Measurements from ENCODE around the gene NME1. TPM values are rescaled to one million over a fixed set of nuclear protein-coding genes. Genes with fewer than 3 reads are reported as not detected.

NME1 gene
- total and polyA plus RNA-seq, 9 of the 15 experiments (the other 6 are each of a cell fraction or from before 2014, with no cell fraction given): 449 to 1,588 (median 604) TPM

GRCh38 chr17:51121620-51122472 is 31.5 kb upstream of the NME1 start (continued):
- TF ChIP-seq BCLAF1 (IDR thresholded peaks at IDR 0.05; ENCODE audit: borderline replicate concordance in 1 of 2, control insufficient read depth in 1 of 2, low read depth in 2 of 2, low read length in 1 of 2) (no peak), CTBP1 (IDR thresholded peaks at IDR 0.05; ENCODE audit: borderline replicate concordance) (peak; percentile 85), RBFOX2 (IDR thresholded peaks at IDR 0.05; ENCODE audit: low read depth, low read length) (peak; percentile 77), ZNF778 (CRISPR knock-in tag; IDR thresholded peaks at IDR 0.05) (no peak), ATF7 (IDR thresholded peaks at IDR 0.05) (peak; percentile 95), NRF1 (conservative IDR thresholded peaks at IDR 0.05 in 1 of 2, IDR thresholded peaks at IDR 0.05 in 1 of 2) (peak; percentile 32 to 52; a peak in 2 of 4 replicates), MGA (IDR thresholded peaks at IDR 0.05) (peak; percentile 60; the same call in 1 of the 2 replicates), DACH1 (IDR thresholded peaks at IDR 0.05; ENCODE audit: partially characterized antibody) (peak; percentile 57), ZNF830 (CRISPR knock-in tag; IDR thresholded peaks at IDR 0.05) (no peak)
- TF ChIP-seq, protein P1, sequence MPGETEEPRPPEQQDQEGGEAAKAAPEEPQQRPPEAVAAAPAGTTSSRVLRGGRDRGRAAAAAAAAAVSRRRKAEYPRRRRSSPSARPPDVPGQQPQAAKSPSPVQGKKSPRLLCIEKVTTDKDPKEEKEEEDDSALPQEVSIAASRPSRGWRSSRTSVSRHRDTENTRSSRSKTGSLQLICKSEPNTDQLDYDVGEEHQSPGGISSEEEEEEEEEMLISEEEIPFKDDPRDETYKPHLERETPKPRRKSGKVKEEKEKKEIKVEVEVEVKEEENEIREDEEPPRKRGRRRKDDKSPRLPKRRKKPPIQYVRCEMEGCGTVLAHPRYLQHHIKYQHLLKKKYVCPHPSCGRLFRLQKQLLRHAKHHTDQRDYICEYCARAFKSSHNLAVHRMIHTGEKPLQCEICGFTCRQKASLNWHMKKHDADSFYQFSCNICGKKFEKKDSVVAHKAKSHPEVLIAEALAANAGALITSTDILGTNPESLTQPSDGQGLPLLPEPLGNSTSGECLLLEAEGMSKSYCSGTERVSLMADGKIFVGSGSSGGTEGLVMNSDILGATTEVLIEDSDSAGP (CRISPR knock-in tag; IDR thresholded peaks at IDR 0.05): peak; percentile 51; the same call in 1 of the 2 replicates

Measured in K562 (cell line).